SU-DHL-6 (cell line): ENCODE data around the gene C2orf92.

Experiments
- H2AFZ ChIP-seq: fragments of 200-600 bp; sonication (generic); 2 replicates; pipeline ENCODE4 v1.6.1; 2014; ENCODE audit warnings: low read depth, mild to moderate bottlenecking, moderate library complexity, mixed read lengths, antibody characterized with exemption, low read length; ENCODE audit not compliant: severe bottlenecking
- H3F3A ChIP-seq: fragments of 200-600 bp; shearing (Covaris generic); 2 replicates; pipeline ENCODE4 v1.6.0; 2016; ENCODE audit warnings: antibody characterized with exemption, mild to moderate bottlenecking; ENCODE audit not compliant: insufficient read depth
- H3K27ac ChIP-seq: fragments of 200-600 bp; sonication (generic); 2 replicates; pipeline ENCODE4 v1.5.1; 2016; ENCODE audit warnings: low read depth, mild to moderate bottlenecking, low read length, moderate library complexity, mixed read lengths
- H3K27me3 ChIP-seq: fragments of 200-600 bp; sonication (generic), shearing (Covaris generic); 2 replicates; pipeline ENCODE4 v1.6.0; 2014; ENCODE audit warnings: mild to moderate bottlenecking, low read length
- H3K36me3 ChIP-seq: fragments of 200-600 bp; sonication (generic); 2 replicates; pipeline ENCODE4 v1.6.1; 2014; ENCODE audit warnings: mild to moderate bottlenecking, low read length, mixed read lengths
- H3K4me2 ChIP-seq: fragments of 300-600, 200-600 bp; shearing (Covaris generic), sonication (generic); 2 replicates; pipeline ENCODE4 v1.6.0; 2014; ENCODE audit warnings: low read length, low read depth, mild to moderate bottlenecking; ENCODE audit not compliant: poor library complexity, severe bottlenecking
- H3K4me3 ChIP-seq: fragments of 200-600 bp; sonication (generic); 2 replicates; pipeline ENCODE4 v1.5.1; 2014; ENCODE audit warnings: antibody characterized with exemption, low read length, mild to moderate bottlenecking, mixed read lengths; ENCODE audit not compliant: insufficient read depth, poor library complexity, severe bottlenecking
- H3K79me2 ChIP-seq: fragments of 200-600 bp; sonication (generic); 2 replicates; pipeline ENCODE4 v1.6.1; 2014; ENCODE audit warnings: mild to moderate bottlenecking, low read length, moderate library complexity; ENCODE audit not compliant: insufficient read depth
- H3K9ac ChIP-seq: fragments of 200-600 bp; sonication (generic); 2 replicates; pipeline ENCODE4 v1.7.0; 2014; ENCODE audit warnings: mild to moderate bottlenecking, low read length
- H3K9me2 ChIP-seq: fragments of 200-600 bp; sonication (generic); replicated peaks from 2 replicates; pipeline ENCODE4 v1.6.1; 2014; ENCODE audit warnings: low read length; ENCODE audit not compliant: insufficient read depth
- H3K9me3 ChIP-seq: fragments of 200-600 bp; sonication (generic); 2 replicates; pipeline ENCODE4 v1.6.1; 2014; ENCODE audit warnings: low read length, mixed read lengths; ENCODE audit not compliant: insufficient read depth
- H4K20me1 ChIP-seq: fragments of 200-600 bp; sonication (generic); 2 replicates; pipeline ENCODE4 v1.6.1; 2014; ENCODE audit warnings: low read depth, mild to moderate bottlenecking, antibody characterized with exemption, low read length, moderate library complexity, mixed read lengths
- CTCF ChIP-seq: fragments of 200-600 bp; sonication (generic); IDR thresholded peaks from one replicate; pipeline ENCODE4 v1.5.1; 2017; ENCODE audit warnings: antibody characterized with exemption, mild to moderate bottlenecking, low read length, moderate library complexity; ENCODE audit not compliant: insufficient read depth, poor library complexity, severe bottlenecking
- EZH2phosphoT487 ChIP-seq: fragments of 200-600 bp; sonication (generic), shearing (Covaris generic); conservative IDR thresholded peaks from 2 replicates; pipeline ENCODE4 v1.6.1; 2018; ENCODE audit warnings: mild to moderate bottlenecking, antibody characterized with exemption, low read length, moderate library complexity, mixed read lengths

C2orf92 gene

GRCh38 chr2:97713296-97714083 lies 44.0 kb downstream of the C2orf92 start, which contains the start of gene ZAP70:
TSS of gene ZAP70 (plus strand) at chr2:97713576. CDS start at chr2:97724037, 10,461 bp downstream.
- Histone ChIP-seq H3K4me3 (no peak within 1 kb of the TSS), H3K9me2 (no peaks in the 10 kb centered on the region), H3K27me3 (no peaks in the 10 kb centered on the region), H2AFZ (peak within 1 kb of the TSS; percentile 72), H4K20me1 (no peaks in the 10 kb centered on the region), H3K36me3 (no peaks in the 10 kb centered on the region), H3K79me2 (no peaks in the 10 kb centered on the region), H3K9me3 (no peaks in the 10 kb centered on the region), H3K27ac (no peak within 1 kb of the TSS), H3F3A (no peaks in the 10 kb centered on the region), H3K9ac (no peak within 1 kb of the TSS), H3K4me2 (no peak within 1 kb of the TSS)
- TF ChIP-seq EZH2phosphoT487, result no peak
- TF ChIP-seq CTCF, result no peak

- H2AFZ ChIP-seq, result no peak overlapping the region
- no peaks in the 10 kb centered on the region for H3K9me2 ChIP-seq
- H3K9ac ChIP-seq, result no peak overlapping the region
- no peaks in the 10 kb centered on the region for H3K36me3 ChIP-seq
- no peaks in the 10 kb centered on the region for H3K79me2 ChIP-seq
- no peaks in the 10 kb centered on the region for H3K27me3 ChIP-seq
- H3K4me2 ChIP-seq, result no peak overlapping the region
- no peaks in the 10 kb centered on the region for H3F3A ChIP-seq
- no peak overlapping the region for H3K4me3 ChIP-seq
- no peaks in the 10 kb centered on the region for H3K9me3 ChIP-seq
- TF ChIP-seq EZH2phosphoT487 (no peak), CTCF (no peak)
- no peak overlapping the region for H3K27ac ChIP-seq
- H4K20me1 ChIP-seq, result no peaks in the 10 kb centered on the region
Measured at GRCh38 chr2:97714084-97714949, 44.8 kb downstream of the C2orf92 start.

GRCh38 chr2:97714950-97715652 lies 45.6 kb downstream of the C2orf92 start:
- Histone ChIP-seq H3K4me2 (no peak overlapping the region), H4K20me1 (no peaks in the 10 kb centered on the region), H3F3A (no peaks in the 10 kb centered on the region), H3K79me2 (no peaks in the 10 kb centered on the region), H2AFZ (no peak overlapping the region), H3K27ac (no peak overlapping the region), H3K9me2 (no peaks in the 10 kb centered on the region), H3K9me3 (no peaks in the 10 kb centered on the region), H3K27me3 (no peaks in the 10 kb centered on the region), H3K9ac (no peak overlapping the region), H3K4me3 (no peak overlapping the region), H3K36me3 (no peaks in the 10 kb centered on the region)
- TF ChIP-seq EZH2phosphoT487, result no peak
- TF ChIP-seq CTCF, result no peak
